GM21360 (cell line): ENCODE data around the gene COMMD1.

Source experiments
- ATAC-seq: cut with Tn5 transposase; IDR thresholded peaks from one replicate; pipeline ENCODE4 v1.9.1; 2021; ENCODE audit warnings: mild to moderate bottlenecking, moderate library complexity; ENCODE audit not compliant: unreplicated experiment

COMMD1 gene

GRCh38 chr2:62163834-62164233, 258.4 kb downstream of the COMMD1 start:
- no peak for ATAC-seq

- no peak for ATAC-seq
These were observed 270.3 kb downstream of the COMMD1 start for GRCh38 chr2:62175728-62176127.

- no peak for ATAC-seq
These were observed 271.3 kb downstream of the COMMD1 start for GRCh38 chr2:62176801-62177200.

GRCh38 chr2:62177392-62178049, 272.0 kb downstream of the COMMD1 start:
- no peak for ATAC-seq

- no peak for ATAC-seq
These were observed 273.3 kb downstream of the COMMD1 start for GRCh38 chr2:62178741-62179271.

GRCh38 chr2:62180975-62181374, 275.5 kb downstream of the COMMD1 start:
- no peak for ATAC-seq

GRCh38 chr2:62181843-62182242, 276.4 kb downstream of the COMMD1 start:
- ATAC-seq = no peak

GRCh38 chr2:62184512-62185230, 279.2 kb downstream of the COMMD1 start:
- ATAC-seq = no peak
